ENCODE data around the gene VPS41.

The VPS41 gene

DNA sequence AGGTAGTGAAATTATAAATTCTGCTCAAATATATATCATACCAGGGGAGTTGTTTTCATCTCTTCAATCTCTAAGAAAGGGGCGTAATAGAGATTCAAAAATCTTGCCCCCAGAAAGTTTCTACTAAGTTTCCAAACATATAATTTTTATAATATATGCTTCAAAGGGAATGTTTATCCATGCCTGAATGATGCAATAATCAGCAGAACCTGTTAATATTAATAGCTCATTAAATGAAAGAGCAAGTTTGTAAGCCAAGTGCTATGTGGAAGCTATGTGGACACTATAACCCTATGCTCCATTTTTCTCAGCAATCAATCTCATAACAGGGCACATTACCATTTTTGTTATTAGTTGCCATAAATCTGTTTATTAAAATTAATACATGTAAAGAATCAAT, 25.3 kb downstream of the VPS41 start:
- ChIA-PET CTCF (no interaction called here), POLR2A (no interaction called here)
- DNase-seq (ENCODE audit: extremely low spot score): no peak
- TF ChIP-seq, protein P1, sequence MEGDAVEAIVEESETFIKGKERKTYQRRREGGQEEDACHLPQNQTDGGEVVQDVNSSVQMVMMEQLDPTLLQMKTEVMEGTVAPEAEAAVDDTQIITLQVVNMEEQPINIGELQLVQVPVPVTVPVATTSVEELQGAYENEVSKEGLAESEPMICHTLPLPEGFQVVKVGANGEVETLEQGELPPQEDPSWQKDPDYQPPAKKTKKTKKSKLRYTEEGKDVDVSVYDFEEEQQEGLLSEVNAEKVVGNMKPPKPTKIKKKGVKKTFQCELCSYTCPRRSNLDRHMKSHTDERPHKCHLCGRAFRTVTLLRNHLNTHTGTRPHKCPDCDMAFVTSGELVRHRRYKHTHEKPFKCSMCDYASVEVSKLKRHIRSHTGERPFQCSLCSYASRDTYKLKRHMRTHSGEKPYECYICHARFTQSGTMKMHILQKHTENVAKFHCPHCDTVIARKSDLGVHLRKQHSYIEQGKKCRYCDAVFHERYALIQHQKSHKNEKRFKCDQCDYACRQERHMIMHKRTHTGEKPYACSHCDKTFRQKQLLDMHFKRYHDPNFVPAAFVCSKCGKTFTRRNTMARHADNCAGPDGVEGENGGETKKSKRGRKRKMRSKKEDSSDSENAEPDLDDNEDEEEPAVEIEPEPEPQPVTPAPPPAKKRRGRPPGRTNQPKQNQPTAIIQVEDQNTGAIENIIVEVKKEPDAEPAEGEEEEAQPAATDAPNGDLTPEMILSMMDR (IDR thresholded peaks at IDR 0.05; ENCODE audit: control extremely low read depth, extremely low read depth, low read depth, missing control alignments): no peak

DNA sequence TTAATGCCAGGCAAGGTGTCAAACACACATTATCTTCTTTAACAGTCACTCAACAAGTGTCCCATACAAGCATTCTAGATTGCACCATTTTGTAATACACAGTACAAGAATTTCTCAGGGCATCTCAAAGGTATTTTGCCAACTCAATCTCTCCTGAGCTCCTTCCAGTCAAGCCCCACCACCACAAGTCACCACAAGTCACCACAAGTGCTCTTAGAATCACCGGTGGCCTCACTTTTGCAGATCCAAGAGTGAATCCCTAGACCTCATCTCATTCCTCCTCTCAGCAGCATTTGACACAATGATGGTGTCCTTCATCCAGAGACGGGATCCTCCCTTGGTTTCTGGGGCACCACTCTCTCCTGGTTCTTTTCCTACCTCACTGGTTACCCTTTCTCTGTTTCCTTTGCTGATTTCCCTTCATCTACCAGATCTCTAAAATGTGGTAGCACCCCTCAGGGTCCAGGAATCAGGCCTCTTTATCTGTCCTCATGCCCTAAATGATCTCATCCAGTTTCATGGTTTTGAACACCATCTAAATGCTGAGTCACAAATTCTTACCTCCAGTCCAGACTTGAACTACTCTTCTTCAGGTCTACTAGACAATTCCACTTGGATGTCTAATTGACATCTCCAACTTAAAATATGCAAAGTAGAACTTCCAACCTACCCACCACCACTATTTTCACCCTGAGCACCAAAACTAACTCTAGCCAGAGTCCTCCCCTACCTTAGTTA, 26.9 kb downstream of the VPS41 start:
- ChIA-PET POLR2A (no interaction called here), CTCF (interaction anchor here (1.1 to 3.8 kb wide), 5 partner anchors 11 to 39 kb away, joined by 3 to 28 read pairs (median 3); no protein-coding TSS in a partner anchor)
- DNase-seq (ENCODE audit: extremely low spot score): no peak
- TF ChIP-seq, protein P1 (IDR thresholded peaks at IDR 0.05; ENCODE audit: control extremely low read depth, extremely low read depth, low read depth, missing control alignments): no peak

DNA sequence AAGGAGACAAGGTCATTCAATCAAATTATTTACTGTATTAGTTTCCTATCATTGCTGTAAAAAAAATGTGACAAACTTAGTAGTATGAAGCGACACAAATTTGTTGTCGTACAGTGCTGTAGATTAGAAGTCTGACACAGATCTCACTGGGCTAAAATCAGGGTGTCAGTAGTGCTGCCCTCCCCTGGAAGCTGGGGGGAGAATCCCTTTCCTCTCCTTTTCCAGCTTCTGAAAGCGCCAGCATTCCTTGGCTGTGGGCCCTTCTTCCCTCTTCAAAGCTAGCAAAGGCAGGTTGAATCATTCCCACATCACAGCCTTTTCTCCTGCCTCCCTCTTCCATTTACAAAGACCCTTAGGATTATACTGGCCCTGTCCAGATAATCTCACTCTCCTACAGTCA, 28.0 kb downstream of the VPS41 start:
- ChIA-PET POLR2A (no interaction called here), CTCF (interaction anchor here (1.0 to 3.8 kb wide), 10 partner anchors 8 to 52 kb away, joined by 3 to 28 read pairs (median 4); no protein-coding TSS in a partner anchor)
- TF ChIP-seq, protein P1 (IDR thresholded peaks at IDR 0.05; ENCODE audit: control extremely low read depth, extremely low read depth, low read depth, missing control alignments): no peak
- no peak for DNase-seq (ENCODE audit: extremely low spot score)

DNA sequence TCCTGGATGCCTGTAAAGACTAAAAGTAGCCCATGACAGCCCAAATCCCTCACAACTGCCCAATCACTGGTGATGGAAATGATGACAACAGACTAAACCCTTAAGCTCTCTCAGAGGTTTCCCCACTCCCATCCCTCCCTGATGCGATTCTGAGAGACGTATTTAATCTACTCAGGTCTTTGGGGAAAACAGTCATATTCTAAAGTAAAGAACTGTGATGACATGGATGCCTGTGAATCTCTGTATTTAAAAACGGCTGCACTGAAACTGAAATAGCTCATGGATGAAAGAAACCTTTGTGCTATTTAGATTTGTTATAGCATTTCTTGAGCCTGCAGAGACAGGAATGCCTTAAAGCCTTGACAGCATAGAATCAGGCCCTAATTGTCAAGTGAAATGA, 28.5 kb downstream of the VPS41 start:
- ChIA-PET POLR2A (no interaction called here), CTCF (interaction anchor here (1.0 to 3.8 kb wide), 8 partner anchors 8 to 52 kb away, joined by 3 to 28 read pairs (median 4); no protein-coding TSS in a partner anchor)
- TF ChIP-seq, protein P1 (IDR thresholded peaks at IDR 0.05; ENCODE audit: control extremely low read depth, extremely low read depth, low read depth, missing control alignments): no peak
- DNase-seq (ENCODE audit: extremely low spot score): no peak

DNA sequence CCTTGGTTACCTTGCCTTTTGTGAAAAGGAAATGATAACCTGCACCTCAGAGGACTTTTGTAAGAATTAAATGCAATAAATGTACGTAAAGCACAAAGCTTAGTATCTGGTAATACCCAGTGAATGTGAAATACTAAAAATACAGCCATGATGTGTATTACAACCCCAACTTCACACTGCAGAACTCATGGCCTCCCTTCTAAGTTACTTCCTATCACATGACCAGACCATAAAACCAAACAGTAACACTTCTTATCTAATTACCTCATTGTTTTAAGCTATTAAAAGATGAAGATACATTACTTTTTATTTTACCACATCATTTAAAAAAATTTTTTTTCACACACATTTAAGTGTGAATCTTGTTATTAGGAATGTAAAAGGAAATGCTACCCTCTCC, 29.0 kb downstream of the VPS41 start:
- ChIA-PET CTCF (interaction anchor here (1.3 to 3.8 kb wide), 6 partner anchors 9 to 51 kb away, joined by 3 to 28 read pairs (median 4); no protein-coding TSS in a partner anchor), POLR2A (no interaction called here)
- DNase-seq (ENCODE audit: extremely low spot score): no peak
- TF ChIP-seq, protein P1 (IDR thresholded peaks at IDR 0.05; ENCODE audit: control extremely low read depth, extremely low read depth, low read depth, missing control alignments): no peak

DNA sequence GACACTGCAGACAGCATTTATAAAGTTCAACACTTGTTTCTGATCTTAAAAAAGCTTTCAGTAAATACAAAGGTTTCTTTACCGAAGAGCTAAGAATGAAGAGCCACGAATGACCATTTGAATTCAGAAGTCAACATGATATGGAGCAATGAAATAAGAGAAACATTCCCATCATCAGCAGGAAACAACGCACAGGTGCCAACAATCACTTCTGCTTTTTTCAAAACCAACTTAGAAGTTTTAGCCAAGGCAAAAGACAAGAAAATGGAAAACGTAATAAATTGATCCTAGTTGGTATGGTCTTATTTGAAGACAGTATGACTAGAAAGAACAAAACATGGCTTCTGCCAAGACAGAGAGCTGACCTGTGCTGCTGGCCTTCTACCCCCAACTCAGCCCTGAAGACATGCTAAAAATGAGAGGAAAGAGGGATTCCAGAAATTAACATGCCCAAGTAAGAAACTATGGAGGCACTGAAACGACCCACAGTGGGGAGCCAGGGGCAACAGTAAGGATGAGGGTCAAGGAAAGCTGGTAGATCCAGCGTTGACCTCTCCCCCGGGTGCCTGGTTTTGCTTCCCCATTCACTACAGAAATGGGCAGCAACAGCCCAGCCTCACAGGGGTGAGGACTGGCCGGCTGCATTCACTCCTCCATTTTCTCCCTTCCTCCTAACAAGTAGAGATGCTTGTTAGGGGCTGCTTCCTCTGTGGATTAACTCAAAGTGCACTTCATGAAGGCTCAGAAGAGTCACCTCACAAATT, 30.1 kb downstream of the VPS41 start:
- ChIA-PET CTCF (interaction anchor here (1.3 to 2.3 kb wide), 3 partner anchors 8 to 32 kb away, joined by 4 to 6 read pairs (median 5); no protein-coding TSS in a partner anchor), POLR2A (no interaction called here)
- TF ChIP-seq, protein P1 (IDR thresholded peaks at IDR 0.05; ENCODE audit: control extremely low read depth, extremely low read depth, low read depth, missing control alignments): no peak
- no peak for DNase-seq (ENCODE audit: extremely low spot score)

All from GM10248 (cell line).